ENCODE data around the gene KRTAP5-7. TPM values are rescaled to one million over a fixed set of nuclear protein-coding genes. Genes with fewer than 3 reads are reported as not detected.

The KRTAP5-7 gene
- total and polyA plus RNA-seq, 2 of the 8 experiments (the other 6 are each of a cell fraction or from before 2014, with no cell fraction given), result not detected

GRCh38 chr11:71496421-71496820 lies 30.6 kb upstream of the KRTAP5-7 start:
- Histone ChIP-seq H2AFZ (ENCODE audit: low read length) (no peak overlapping the region), H3K27ac (ENCODE audit: low read depth, low read length) (no peak overlapping the region), H3K56ac (replicated peaks; ENCODE audit: insufficient read length, low read depth, low read length) (no peak overlapping the region), H3K23me2 (ENCODE audit: low read depth, low read length) (no peaks in the 10 kb centered on the region), H4K91ac (replicated peaks; ENCODE audit: insufficient read length, low read length) (no peak overlapping the region), H2BK120ac (replicated peaks; ENCODE audit: low read depth, low read length) (no peak overlapping the region), H2BK5ac (ENCODE audit: low read depth, low read length) (no peak overlapping the region; the same call in 1 of the 2 replicates), H2BK12ac (ENCODE audit: low read depth, low read length) (no peak overlapping the region), H2BK15ac (ENCODE audit: low read length) (no peak overlapping the region), H2AK5ac (ENCODE audit: low read depth, low read length) (no peak overlapping the region), H4K5ac (ENCODE audit: insufficient read length, low read depth, low read length) (no peak overlapping the region), H3K9ac (replicated peaks in 1 of 4; ENCODE audit: extremely low read depth in 1 of 4, low read depth in 3 of 4, low read length in 3 of 4) (no peak overlapping the region), H3K4me1 (replicated peaks in 1 of 4; ENCODE audit: control insufficient read depth in 3 of 4, insufficient read depth in 4 of 4, low read length in 3 of 4) (no peaks in the 10 kb centered on the region), H3K23ac (ENCODE audit: insufficient read length) (no peak overlapping the region), H3K79me2 (ENCODE audit: control insufficient read depth in 1 of 2, insufficient read depth in 2 of 2, low read length in 2 of 2) (no peaks in the 10 kb centered on the region), H3K27me3 (replicated peaks in 1 of 4; ENCODE audit: control insufficient read depth in 3 of 4, extremely low read depth in 1 of 4, insufficient read depth in 3 of 4, low read length in 3 of 4) (no peaks in the 10 kb centered on the region), H3K36me3 (ENCODE audit: control insufficient read depth in 2 of 4, insufficient read depth in 4 of 4, low read length in 3 of 4) (peaks cover 3 to 13% (median 6%) of the 10 kb centered on the region in 4 experiments; a peak in 5 of 8 replicates), H4K20me1 (replicated peaks in 1 of 2; ENCODE audit: control insufficient read depth in 1 of 2, insufficient read depth in 2 of 2, low read length in 2 of 2) (peaks cover 0 to 5% of the 10 kb centered on the region in 2 experiments), H3K79me1 (ENCODE audit: low read depth, low read length) (no peaks in the 10 kb centered on the region), H3K9me3 (ENCODE audit: insufficient read depth in 2 of 2, low read depth in 1 of 2, low read length in 1 of 2) (no peaks in the 10 kb centered on the region), H4K8ac (ENCODE audit: extremely low read depth, insufficient read depth, low read length) (no peak overlapping the region), H2BK20ac (ENCODE audit: low read length) (no peak overlapping the region), H3K4me3 (ENCODE audit: extremely low read depth in 1 of 4, insufficient read depth in 2 of 4, low read depth in 3 of 4, low read length in 4 of 4) (no peak overlapping the region), H3K18ac (ENCODE audit: extremely low read depth, low read length) (no peak overlapping the region), H3K4ac (replicated peaks; ENCODE audit: insufficient read length, low read depth, low read length) (no peak overlapping the region), H3K4me2 (ENCODE audit: insufficient read depth in 1 of 2, low read depth in 2 of 2, low read length in 2 of 2) (no peak overlapping the region), H3K14ac (ENCODE audit: insufficient read length) (no peak overlapping the region)
- ChIA-PET POLR2A (ENCODE audit: partially characterized antibody) (no interaction called here), CTCF (ENCODE audit: partially characterized antibody) (no interaction called here)
- no peak for FAIRE-seq
- TF ChIP-seq BCL11A (IDR thresholded peaks at IDR 0.05; ENCODE audit: low read depth in 2 of 2, low read length in 2 of 2), result no peak
- no peak for TF ChIP-seq GTF2F1 (IDR thresholded peaks at IDR 0.05; ENCODE audit: borderline replicate concordance, low read depth, low read length)
- no peak for TF ChIP-seq CTBP2 (IDR thresholded peaks at IDR 0.05; ENCODE audit: borderline replicate concordance, insufficient read depth, insufficient read length, low read length)
- TF ChIP-seq ASH2L (IDR thresholded peaks at IDR 0.05; ENCODE audit: low read length), result no peak
- no peak for TF ChIP-seq CHD2 (IDR thresholded peaks at IDR 0.05; ENCODE audit: low read length)
- no peak for TF ChIP-seq SIX5 (IDR thresholded peaks at IDR 0.05; ENCODE audit: low read depth, low read length)
- no peak for TF ChIP-seq ATF2 (IDR thresholded peaks at IDR 0.05; ENCODE audit: low read length)
- TF ChIP-seq SAP30 (IDR thresholded peaks at IDR 0.05; ENCODE audit: insufficient read depth, insufficient replicate concordance, low read length), result no peak
- WGBS, 2 experiments (ENCODE audit: extremely low coverage in 1 of 2, insufficient coverage in 1 of 2, insufficient read length in 1 of 2, insufficient replicate concordance in 2 of 2, low coverage in 1 of 2, low lambda C conversion rate in 2 of 2, missing lambda C conversion rate in 1 of 2), result 95% methylated on average over 11 of the region's 13 CpGs; no CpG with 5 or more reads in 1 of the 2 experiments
- DNase-seq (ENCODE audit: low read depth in 1 of 2, low spot score in 2 of 2), result peak in 1 of 2 experiments; percentile 19
